ENCODE measurements around the gene XYLT2. TPM values are rescaled to one million over a fixed set of nuclear protein-coding genes. Genes with fewer than 3 reads are reported as not detected.

The XYLT2 gene
- total RNA-seq, 2 donors from 2014 or later = 15.6 to 28.5 TPM

DNA sequence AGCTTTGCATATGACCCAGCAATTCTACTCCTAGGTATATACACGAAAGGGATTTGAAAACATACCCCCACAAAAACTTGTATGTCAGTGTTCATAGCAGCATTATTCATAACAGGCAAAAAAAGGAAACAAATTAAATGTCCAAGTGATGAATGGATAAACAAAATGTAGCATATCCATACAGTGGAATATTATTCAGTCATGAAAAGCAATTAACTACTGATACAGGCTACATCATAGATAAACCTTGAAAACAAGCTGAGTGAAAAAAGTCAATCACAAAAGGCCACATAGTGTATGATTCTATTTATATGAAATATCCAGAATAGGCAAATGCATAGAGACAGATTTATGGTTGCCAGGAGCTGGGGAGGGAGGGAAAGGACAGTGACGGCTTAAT lies 27.8 kb downstream of the XYLT2 start:
- TF ChIP-seq, protein P1, sequence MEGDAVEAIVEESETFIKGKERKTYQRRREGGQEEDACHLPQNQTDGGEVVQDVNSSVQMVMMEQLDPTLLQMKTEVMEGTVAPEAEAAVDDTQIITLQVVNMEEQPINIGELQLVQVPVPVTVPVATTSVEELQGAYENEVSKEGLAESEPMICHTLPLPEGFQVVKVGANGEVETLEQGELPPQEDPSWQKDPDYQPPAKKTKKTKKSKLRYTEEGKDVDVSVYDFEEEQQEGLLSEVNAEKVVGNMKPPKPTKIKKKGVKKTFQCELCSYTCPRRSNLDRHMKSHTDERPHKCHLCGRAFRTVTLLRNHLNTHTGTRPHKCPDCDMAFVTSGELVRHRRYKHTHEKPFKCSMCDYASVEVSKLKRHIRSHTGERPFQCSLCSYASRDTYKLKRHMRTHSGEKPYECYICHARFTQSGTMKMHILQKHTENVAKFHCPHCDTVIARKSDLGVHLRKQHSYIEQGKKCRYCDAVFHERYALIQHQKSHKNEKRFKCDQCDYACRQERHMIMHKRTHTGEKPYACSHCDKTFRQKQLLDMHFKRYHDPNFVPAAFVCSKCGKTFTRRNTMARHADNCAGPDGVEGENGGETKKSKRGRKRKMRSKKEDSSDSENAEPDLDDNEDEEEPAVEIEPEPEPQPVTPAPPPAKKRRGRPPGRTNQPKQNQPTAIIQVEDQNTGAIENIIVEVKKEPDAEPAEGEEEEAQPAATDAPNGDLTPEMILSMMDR (IDR thresholded peaks at IDR 0.05) = no peak
- H3K9me3 ChIP-seq = no peaks in the 10 kb centered on the region
- intact Hi-C loops (cut with DNase I) = no loop called here
- peak overlapping the region; percentile 56 for H3K4me3 ChIP-seq
- no peak overlapping the region for H3K27ac ChIP-seq
- no peaks in the 10 kb centered on the region for H3K27me3 ChIP-seq
- H3K36me3 ChIP-seq = peaks cover 5% of the 10 kb centered on the region
- peaks cover 12% of the 10 kb centered on the region for H3K4me1 ChIP-seq
- no peak for DNase-seq
- no peak overlapping the region for H3K9ac ChIP-seq (ENCODE audit: low read depth in 2 of 2, low read length in 2 of 2)

DNA sequence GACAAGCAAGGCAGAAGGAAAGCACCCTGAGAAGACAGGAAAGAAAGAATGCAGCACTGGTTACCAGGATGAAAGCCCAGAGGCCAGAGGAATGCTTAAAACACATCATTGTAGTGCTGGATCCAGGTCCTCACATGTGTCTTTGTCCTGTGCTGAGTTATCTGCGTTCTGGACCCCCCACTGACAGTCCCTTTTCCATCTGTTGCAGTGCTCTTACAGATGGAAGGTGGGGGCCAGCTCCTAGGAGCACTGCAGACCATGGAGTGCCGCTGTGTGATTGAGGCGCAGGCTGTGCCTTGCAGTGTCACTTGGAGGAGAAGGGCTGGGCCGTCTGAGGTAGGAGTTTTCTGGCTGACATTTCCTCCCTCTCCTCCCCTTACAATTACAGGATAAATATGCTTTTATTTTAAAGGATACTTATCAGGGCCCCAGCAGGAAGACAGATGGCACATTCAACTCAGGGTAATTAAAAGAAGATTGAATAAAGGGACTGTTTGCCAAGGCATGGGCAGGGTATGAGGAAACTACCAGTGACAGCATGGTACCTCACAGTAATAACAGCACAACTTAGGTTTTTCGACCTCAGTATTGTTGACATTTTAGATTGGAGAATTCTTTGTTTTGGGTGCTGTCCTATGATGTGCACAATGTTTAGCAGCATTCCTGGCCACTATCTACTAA lies 30.1 kb downstream of the XYLT2 start:
- peak overlapping the region; percentile 12 for H3K27ac ChIP-seq
- peaks cover 12% of the 10 kb centered on the region for H3K4me1 ChIP-seq
- H3K9me3 ChIP-seq = no peaks in the 10 kb centered on the region
- intact Hi-C loops (cut with DNase I) = no loop called here
- H3K9ac ChIP-seq (ENCODE audit: low read depth in 2 of 2, low read length in 2 of 2) = peak overlapping the region in 1 of 2 donors; percentile 7
- DNase-seq = peak; percentile 30
- peaks cover 4% of the 10 kb centered on the region for H3K36me3 ChIP-seq
- no peak overlapping the region for H3K4me3 ChIP-seq
- TF ChIP-seq, protein P1 (IDR thresholded peaks at IDR 0.05) = no peak
- H3K27me3 ChIP-seq = no peaks in the 10 kb centered on the region

DNA sequence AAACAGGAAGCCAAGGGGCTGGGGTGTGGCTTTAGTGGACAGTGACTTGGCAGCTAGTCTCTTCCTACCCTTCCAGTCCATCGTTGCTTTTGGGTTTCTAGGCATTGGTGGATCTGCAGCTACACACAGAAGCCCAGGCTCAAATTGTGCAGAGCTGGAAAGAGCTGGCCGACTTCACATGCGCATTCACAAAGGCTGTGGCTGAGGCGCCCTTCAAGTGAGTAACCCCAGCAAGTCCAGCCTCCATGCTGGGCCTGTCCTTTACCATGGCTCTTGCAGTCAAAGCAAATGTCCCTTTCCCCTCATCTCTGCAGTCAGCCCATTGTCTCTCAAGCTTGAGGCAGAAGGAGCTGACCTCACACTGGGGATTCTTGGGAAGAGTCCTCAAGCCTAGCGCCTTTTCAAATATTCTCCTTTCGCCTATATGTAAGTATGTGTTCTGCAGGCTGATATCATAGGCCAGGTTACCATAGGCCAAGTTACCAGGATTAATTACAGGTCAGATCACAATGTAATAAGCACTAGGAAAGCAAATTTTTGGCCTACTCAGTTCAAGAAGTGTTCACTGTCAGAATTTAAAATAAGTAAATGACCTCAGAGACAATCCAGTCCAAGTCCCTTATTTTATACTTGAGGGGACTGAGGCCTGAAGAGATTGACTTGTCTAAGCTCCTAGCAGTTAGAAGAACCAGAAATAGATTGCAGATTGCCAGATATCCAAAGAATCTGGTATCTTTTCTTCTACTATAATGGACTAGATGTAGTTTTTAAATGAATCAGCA lies 33.6 kb downstream of the XYLT2 start:
- TF ChIP-seq, protein P1 (IDR thresholded peaks at IDR 0.05) = no peak
- H3K36me3 ChIP-seq = peaks cover 19% of the 10 kb centered on the region
- intact Hi-C loops (cut with DNase I) = no loop called here
- H3K9ac ChIP-seq (ENCODE audit: low read depth in 2 of 2, low read length in 2 of 2) = no peak overlapping the region
- H3K27ac ChIP-seq = no peak overlapping the region
- H3K9me3 ChIP-seq = no peaks in the 10 kb centered on the region
- no peak overlapping the region for H3K4me3 ChIP-seq
- no peaks in the 10 kb centered on the region for H3K4me1 ChIP-seq
- no peaks in the 10 kb centered on the region for H3K27me3 ChIP-seq
- no peak for DNase-seq

DNA sequence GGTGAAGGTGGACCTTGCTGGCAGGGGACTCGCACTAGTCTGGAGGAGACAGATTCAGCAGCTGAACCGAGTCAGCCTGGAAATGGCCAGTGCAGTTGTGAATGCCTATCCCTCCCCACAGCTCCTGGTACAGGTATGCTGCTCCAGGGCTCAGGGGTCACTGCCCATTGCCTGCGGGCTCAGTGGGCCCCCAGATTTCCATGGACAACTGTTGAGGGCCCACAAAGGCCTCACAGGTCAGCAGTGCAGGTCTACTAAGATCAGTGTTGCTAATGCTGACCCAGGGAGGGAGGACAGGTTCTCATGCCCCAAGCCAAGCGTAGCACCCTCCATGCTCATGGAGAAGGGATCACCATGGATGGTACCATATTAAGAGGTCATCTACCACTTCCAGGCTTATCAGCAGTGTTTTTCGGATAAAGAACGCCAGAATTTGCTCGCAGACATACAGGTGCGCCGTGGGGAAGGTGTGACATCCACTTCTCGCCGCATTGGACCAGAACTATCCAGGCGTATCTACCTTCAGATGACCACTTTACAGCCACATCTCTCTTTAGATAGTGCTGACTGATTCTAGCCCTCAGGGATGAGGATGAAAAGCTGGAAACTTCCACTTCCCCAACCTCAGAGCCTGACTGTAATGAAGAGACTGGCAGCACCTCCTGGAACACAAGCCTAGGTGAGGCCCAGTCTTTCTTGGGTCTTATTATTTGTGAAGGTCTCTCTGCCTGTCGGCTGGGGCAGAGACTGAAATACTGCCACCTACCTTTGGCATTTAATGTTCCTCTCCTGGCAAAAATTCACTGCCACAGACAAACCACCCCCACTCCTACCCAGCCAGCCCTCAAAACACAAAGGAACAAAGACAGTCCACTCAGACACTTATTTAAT lies 34.7 kb downstream of the XYLT2 start:
- H3K9ac ChIP-seq (ENCODE audit: low read depth in 2 of 2, low read length in 2 of 2) = peak overlapping the region in 1 of 2 donors; percentile 3
- H3K4me1 ChIP-seq = no peaks in the 10 kb centered on the region
- DNase-seq = no peak
- H3K27ac ChIP-seq = no peak overlapping the region
- H3K9me3 ChIP-seq = no peaks in the 10 kb centered on the region
- TF ChIP-seq, protein P1 (IDR thresholded peaks at IDR 0.05) = no peak
- intact Hi-C loops (cut with DNase I) = no loop called here
- H3K4me3 ChIP-seq = no peak overlapping the region
- H3K27me3 ChIP-seq = no peaks in the 10 kb centered on the region
- H3K36me3 ChIP-seq = peaks cover 26% of the 10 kb centered on the region

DNA sequence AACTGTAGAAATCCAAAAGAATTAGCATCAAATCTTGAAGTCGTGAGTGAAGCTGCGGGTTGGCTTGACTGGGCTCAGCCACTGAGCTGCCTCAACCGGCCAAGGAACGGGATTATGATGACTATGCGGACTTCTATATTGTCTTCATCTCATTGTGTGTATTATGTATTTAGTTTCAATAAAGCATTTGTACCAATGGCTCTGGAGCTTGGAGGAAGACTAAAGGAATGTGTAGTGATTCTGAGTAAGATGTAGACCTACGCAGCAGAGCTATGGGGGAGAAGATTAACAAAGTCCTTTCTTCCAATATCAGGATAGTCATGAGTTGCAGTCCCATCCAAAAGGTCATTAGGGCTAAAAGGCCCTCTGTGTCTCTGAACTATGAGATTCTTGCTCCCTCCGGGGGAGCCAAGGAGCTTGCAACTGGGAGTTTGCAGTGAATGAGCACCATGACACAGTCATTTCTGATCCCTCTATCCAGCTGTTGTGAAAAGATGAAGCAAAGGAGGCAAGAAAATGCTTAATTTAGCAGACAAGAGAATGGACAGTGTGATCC lies 35.4 kb downstream of the XYLT2 start:
- TF ChIP-seq, protein P1 (IDR thresholded peaks at IDR 0.05) = no peak
- no peak for DNase-seq

More for the DNA sequence above, 35.4 kb downstream of the XYLT2 start:
- Histone ChIP-seq H3K27ac (no peak overlapping the region), H3K9ac (ENCODE audit: low read depth in 2 of 2, low read length in 2 of 2) (no peak overlapping the region), H3K36me3 (peaks cover 33% of the 10 kb centered on the region), H3K4me1 (no peaks in the 10 kb centered on the region), H3K9me3 (no peaks in the 10 kb centered on the region), H3K27me3 (no peaks in the 10 kb centered on the region), H3K4me3 (no peak overlapping the region)
- intact Hi-C loops (cut with DNase I) = no loop called here
